Activated CD8-positive, alpha-beta T cell treated with anti-CD3 and anti-CD28 coated beads for 36 hours (primary cell): ENCODE data around the gene SLC43A2. TPM values are rescaled to one million over a fixed set of nuclear protein-coding genes. Genes with fewer than 3 reads are reported as not detected.

Experiments used
- ATAC-seq: fragments of 200-7000 bp; cut with Tn5 transposase; one replicate; pipeline ENCODE4 v1.10.0; 2021; ENCODE audit warnings: mild to moderate bottlenecking, moderate library complexity
- CTCF ChIA-PET: fragments of 350-600 bp; sonication (Branson Sonifier 250); formaldehyde crosslinking; loops from one replicate; lab custom pipeline; 2021; ENCODE audit warnings: antibody characterized with exemption; lab: Charles Lee
- POLR2A ChIA-PET: fragments of 350-600 bp; sonication (Branson Sonifier 250); formaldehyde crosslinking; loops from one replicate; lab custom pipeline; 2021; ENCODE audit warnings: antibody characterized with exemption; lab: Charles Lee
- DNase-seq: peaks from one replicate; pipeline ENCODE4 v3.0.0-alpha.2; 2020
- H3K27ac Mint-ChIP-seq: one replicate; pipeline ENCODE4 v1.8.0; 2021; ENCODE audit warnings: mild to moderate bottlenecking, mixed read lengths
- H3K27me3 Mint-ChIP-seq: one replicate; pipeline ENCODE4 v1.8.0; 2021; ENCODE audit warnings: mixed read lengths
- H3K36me3 Mint-ChIP-seq: one replicate; pipeline ENCODE4 v1.8.0; 2021; ENCODE audit warnings: low read depth, mixed read lengths
- H3K4me1 Mint-ChIP-seq: one replicate; pipeline ENCODE4 v1.8.0; 2021; ENCODE audit warnings: low read depth, mixed read lengths
- H3K4me3 Mint-ChIP-seq: one replicate; pipeline ENCODE4 v1.8.0; 2021; ENCODE audit warnings: mild to moderate bottlenecking, moderate library complexity, mixed read lengths
- H3K9me3 Mint-ChIP-seq: one replicate; pipeline ENCODE4 v1.8.0; 2021; ENCODE audit warnings: mixed read lengths
- CTCF ChIP-seq: fragments of 200-600 bp; IDR thresholded peaks from one replicate; pipeline ENCODE4 v1.8.0; 2022; ENCODE audit warnings: antibody characterized with exemption, mild to moderate bottlenecking
- intact Hi-C: fragments of 100-400 bp; cut with micrococcal nuclease; formaldehyde crosslinking; loops from one replicate; pipeline ENCODE4 v1.10.0; 2022
- total RNA-seq, 2 experiments: library from RNA; stranded (reverse); gene quantifications; one replicate each; pipeline ENCODE4 v1.2.3, GENCODE V29; 2021

SLC43A2 gene
- total RNA-seq, 2 experiments from 2014 or later: 5.6 to 5.7 TPM

DNA sequence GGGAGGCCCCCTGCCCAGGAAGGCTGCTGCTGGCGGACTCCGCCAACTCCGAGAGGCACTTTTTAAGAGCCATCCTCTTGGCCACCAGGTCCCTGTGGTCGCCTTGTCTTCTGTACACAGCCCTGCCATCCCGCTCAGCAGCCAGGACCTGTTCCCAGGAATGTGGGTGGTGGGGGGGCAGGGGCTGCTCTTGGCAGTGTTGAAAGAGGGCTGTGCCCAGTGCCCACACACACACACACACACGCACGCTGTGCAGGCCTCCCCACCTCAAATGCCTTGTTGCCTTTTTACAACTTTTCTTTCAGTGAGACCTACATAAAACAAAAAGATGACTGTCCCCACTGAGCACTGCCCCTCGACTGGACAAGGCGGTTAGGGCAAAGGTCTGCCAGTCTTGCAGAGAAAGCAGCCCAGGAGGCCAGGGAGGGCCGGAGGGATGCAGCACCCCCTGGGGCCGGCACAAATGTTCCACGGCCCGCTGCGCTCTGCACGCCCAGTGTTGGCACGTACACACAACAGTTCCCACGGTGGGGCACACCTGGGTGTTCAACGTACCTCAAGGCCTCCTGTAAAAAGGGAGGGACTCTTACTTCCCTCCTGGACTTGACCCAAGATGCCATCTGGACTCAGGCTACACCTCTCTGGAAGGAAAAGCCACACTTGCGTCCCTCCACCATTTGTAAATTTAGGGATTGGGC, 47.5 kb downstream of the SLC43A2 start:
- H3K4me1 Mint-ChIP-seq: peaks cover 8% of the 10 kb centered on the region
- H3K27me3 Mint-ChIP-seq: no peaks in the 10 kb centered on the region
- no peak overlapping the region for H3K4me3 Mint-ChIP-seq
- ChIA-PET CTCF (interaction anchor here (11.8 kb wide), 1 partner anchor 50 kb away, joined by 243 read pairs; the partner anchor contains the start of gene SLC43A2), POLR2A (no interaction called here)
- no peaks in the 10 kb centered on the region for H3K9me3 Mint-ChIP-seq
- intact Hi-C loops: no loop called here
- no peak for TF ChIP-seq CTCF
- no peak for DNase-seq
- ATAC-seq: no peak
- no peak overlapping the region for H3K27ac Mint-ChIP-seq
- no peaks in the 10 kb centered on the region for H3K36me3 Mint-ChIP-seq

DNA sequence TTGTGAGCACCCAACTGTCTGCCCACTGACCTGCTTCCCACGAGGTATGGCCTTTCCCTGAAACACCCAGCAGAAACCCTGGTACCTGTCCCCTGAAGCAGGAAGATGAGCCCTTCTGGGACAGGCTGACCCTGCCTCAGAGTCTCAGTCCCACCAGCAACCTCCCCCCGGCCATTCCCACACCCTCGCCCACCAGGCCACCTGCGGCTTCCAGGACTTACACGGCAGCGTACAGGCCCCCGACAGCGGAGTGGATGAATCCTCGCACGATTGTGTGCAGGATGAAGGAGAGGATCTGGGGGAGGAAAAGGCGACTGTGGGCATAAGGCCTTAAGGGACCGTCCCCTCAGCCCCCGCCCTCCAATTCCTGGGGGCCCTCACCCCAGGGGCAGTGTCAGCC, 50.6 kb downstream of the SLC43A2 start:
- TF ChIP-seq CTCF: no peak
- ChIA-PET POLR2A (interaction anchor here (1.4 kb wide), 1 partner anchor 14 kb away, joined by 5 read pairs; no protein-coding TSS in a partner anchor), CTCF (interaction anchor here (11.8 kb wide), 1 partner anchor 53 kb away, joined by 243 read pairs; the partner anchor contains the start of gene SLC43A2)
- Mint-ChIP-seq H3K27ac (no peak overlapping the region), H3K36me3 (no peaks in the 10 kb centered on the region), H3K27me3 (no peaks in the 10 kb centered on the region), H3K4me1 (peaks cover 10% of the 10 kb centered on the region), H3K9me3 (no peaks in the 10 kb centered on the region), H3K4me3 (no peak overlapping the region)
- DNase-seq (no peak), ATAC-seq (no peak)
- intact Hi-C loops: no loop called here

DNA sequence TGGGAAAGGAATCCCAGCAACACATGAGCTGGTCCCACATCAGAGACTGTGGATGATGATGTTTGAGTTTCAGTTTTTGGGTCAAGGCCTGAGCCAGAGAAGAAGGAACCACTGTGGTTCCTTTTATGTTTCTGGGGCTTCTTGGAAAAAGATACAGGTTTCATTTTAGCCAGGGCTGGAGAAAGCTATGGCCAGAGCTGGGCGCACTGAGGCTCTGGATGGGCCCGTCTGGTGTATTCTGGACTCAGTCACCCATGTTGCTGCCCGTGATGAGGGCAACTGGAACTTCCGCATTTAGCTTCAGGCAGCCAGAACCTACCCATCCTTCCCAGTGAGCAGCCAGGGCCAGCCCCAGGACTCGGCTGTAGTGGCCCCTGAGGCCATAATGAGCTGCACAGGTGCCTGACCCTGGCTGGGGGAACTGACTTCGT, 51.0 kb downstream of the SLC43A2 start:
- intact Hi-C loops: no loop called here
- H3K27ac Mint-ChIP-seq: no peak overlapping the region

GRCh38 chr17:1577182-1577581, 51.5 kb downstream of the SLC43A2 start:
- intact Hi-C loops: no loop called here
- no peak for TF ChIP-seq CTCF
- Mint-ChIP-seq H3K4me3 (no peak overlapping the region), H3K9me3 (no peaks in the 10 kb centered on the region), H3K27ac (no peak overlapping the region), H3K36me3 (no peaks in the 10 kb centered on the region), H3K27me3 (no peaks in the 10 kb centered on the region), H3K4me1 (peaks cover 10% of the 10 kb centered on the region)
- DNase-seq (no peak), ATAC-seq (no peak)
- ChIA-PET CTCF (interaction anchor here (11.8 kb wide), 1 partner anchor 54 kb away, joined by 243 read pairs; the partner anchor contains the start of gene SLC43A2), POLR2A (interaction anchor here (1.2 kb wide), 1 partner anchor 9 kb away, joined by 3 read pairs; no protein-coding TSS in a partner anchor)

More for the DNA sequence above, 51.0 kb downstream of the SLC43A2 start:
- Mint-ChIP-seq H3K9me3 (no peaks in the 10 kb centered on the region), H3K36me3 (no peaks in the 10 kb centered on the region), H3K27me3 (no peaks in the 10 kb centered on the region), H3K4me1 (peaks cover 10% of the 10 kb centered on the region), H3K4me3 (no peak overlapping the region)
- POLR2A ChIA-PET: interaction anchor here (1.2 to 1.4 kb wide), 2 partner anchors 8 to 14 kb away, joined by 3 to 5 read pairs; no protein-coding TSS in a partner anchor
- no peak for TF ChIP-seq CTCF
- CTCF ChIA-PET: interaction anchor here (11.8 kb wide), 1 partner anchor 54 kb away, joined by 243 read pairs; the partner anchor contains the start of gene SLC43A2
- DNase-seq: no peak
- ATAC-seq: no peak

DNA sequence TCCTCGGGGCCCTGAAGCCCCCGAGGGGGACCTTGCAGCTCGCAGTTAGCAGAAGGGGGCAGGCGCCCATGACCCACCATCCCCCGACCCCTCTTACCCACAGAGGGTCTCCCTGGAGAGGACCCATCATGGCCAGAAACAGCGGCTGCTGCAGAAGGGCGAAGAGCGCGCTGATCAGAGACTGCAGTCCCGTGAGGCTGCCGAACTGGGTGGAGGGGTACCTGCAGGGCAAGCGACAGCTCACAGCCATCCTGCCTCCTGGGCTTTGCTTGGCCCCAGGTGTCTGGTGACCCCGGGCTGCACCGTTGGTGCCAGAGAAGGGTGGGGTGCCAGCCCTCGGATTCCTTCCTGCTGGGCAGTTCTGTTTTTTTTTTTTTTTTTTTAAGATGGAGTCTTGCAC, 52.1 kb downstream of the SLC43A2 start:
- no peak for ATAC-seq

More for the DNA sequence above, 52.1 kb downstream of the SLC43A2 start:
- no peaks in the 10 kb centered on the region for H3K9me3 Mint-ChIP-seq
- no peaks in the 10 kb centered on the region for H3K27me3 Mint-ChIP-seq
- TF ChIP-seq CTCF: no peak
- H3K4me3 Mint-ChIP-seq: no peak overlapping the region
- no peak for DNase-seq
- no peak overlapping the region for H3K27ac Mint-ChIP-seq
- CTCF ChIA-PET: interaction anchor here (11.8 kb wide), 1 partner anchor 55 kb away, joined by 243 read pairs; the partner anchor contains the start of gene SLC43A2
- H3K4me1 Mint-ChIP-seq: peaks cover 10% of the 10 kb centered on the region
- POLR2A ChIA-PET: interaction anchor here (1.2 to 1.5 kb wide), 2 partner anchors 10 to 54 kb away, joined by 3 to 4 read pairs; no protein-coding TSS in a partner anchor
- no peaks in the 10 kb centered on the region for H3K36me3 Mint-ChIP-seq
- intact Hi-C loops: no loop called here
